Measurements from ENCODE around the gene ARHGAP21. TPM values are rescaled to one million over a fixed set of nuclear protein-coding genes. Genes with fewer than 3 reads are reported as not detected.

Gene ARHGAP21
- total and polyA plus RNA-seq, 3 donors from 2014 or later, result 44.3 to 69.2 (median 66.9) TPM

- TF ChIP-seq POLR2A (IDR thresholded peaks at IDR 0.05), result no peak
- TF ChIP-seq CTCF (IDR thresholded peaks at IDR 0.05), result peak; percentile 50 to 89 (median 66)
- peak; percentile 42 for DNase-seq
- Histone ChIP-seq H3K27ac (no peak overlapping the region), H3K4me3 (no peak overlapping the region), H3K9me3 (no peaks in the 10 kb centered on the region), H3K27me3 (no peaks in the 10 kb centered on the region), H3K4me1 (peaks cover 6% of the 10 kb centered on the region), H3K36me3 (ENCODE audit: low read depth, missing control alignments) (no peaks in the 10 kb centered on the region)
- intact Hi-C loops (cut with DNase I; ENCODE audit: low total_unique reads), result no loop called here
- WGBS, 2 donors, result 48 to 62% methylated on average over 24 of the region's 24 CpGs
These were observed 166.6 kb downstream of the ARHGAP21 start for GRCh38 chr10:24556750-24557742.

- Histone ChIP-seq H3K9me3 (no peaks in the 10 kb centered on the region), H3K4me1 (peaks cover 6% of the 10 kb centered on the region), H3K27ac (no peak overlapping the region), H3K36me3 (ENCODE audit: low read depth, missing control alignments) (no peaks in the 10 kb centered on the region), H3K27me3 (no peaks in the 10 kb centered on the region), H3K4me3 (no peak overlapping the region)
- 72 to 79% methylated on average over 4 of the region's 4 CpGs for WGBS, 2 donors
- no peak for TF ChIP-seq POLR2A (IDR thresholded peaks at IDR 0.05)
- no peak for DNase-seq
- intact Hi-C loops (cut with DNase I; ENCODE audit: low total_unique reads), result no loop called here
These were observed 167.4 kb downstream of the ARHGAP21 start for GRCh38 chr10:24556126-24556749.

- TF ChIP-seq POLR2A (IDR thresholded peaks at IDR 0.05), result no peak
- TF ChIP-seq CTCF (IDR thresholded peaks at IDR 0.05), result no peak
- no peaks in the 10 kb centered on the region for H3K9me3 ChIP-seq
- intact Hi-C loops (cut with DNase I; ENCODE audit: low total_unique reads), result no loop called here
- no peaks in the 10 kb centered on the region for H3K36me3 ChIP-seq (ENCODE audit: low read depth, missing control alignments)
- DNase-seq, result no peak
- H3K4me3 ChIP-seq, result no peak overlapping the region
- peaks cover 6% of the 10 kb centered on the region for H3K4me1 ChIP-seq
- H3K27ac ChIP-seq, result no peak overlapping the region
- 89 to 95% methylated on average over 7 of the region's 7 CpGs for WGBS, 2 donors
- H3K27me3 ChIP-seq, result no peaks in the 10 kb centered on the region
These were observed 169.7 kb downstream of the ARHGAP21 start for GRCh38 chr10:24554036-24554435.

- no peaks in the 10 kb centered on the region for H3K36me3 ChIP-seq (ENCODE audit: low read depth, missing control alignments)
- H3K9me3 ChIP-seq, result no peaks in the 10 kb centered on the region
- intact Hi-C loops (cut with DNase I; ENCODE audit: low total_unique reads), result no loop called here
- 52 to 72% methylated on average over 8 to 10 of the region's 10 CpGs for WGBS, 2 donors
- DNase-seq, result no peak
- H3K27ac ChIP-seq, result no peak overlapping the region
- H3K27me3 ChIP-seq, result no peaks in the 10 kb centered on the region
- TF ChIP-seq POLR2A (IDR thresholded peaks at IDR 0.05) (no peak), CTCF (IDR thresholded peaks at IDR 0.05) (no peak)
- no peak overlapping the region for H3K4me3 ChIP-seq
- peaks cover 6% of the 10 kb centered on the region for H3K4me1 ChIP-seq
These were observed 170.6 kb downstream of the ARHGAP21 start for GRCh38 chr10:24553051-24553612.

Measured in testis (tissue), 3 donors.